ENCODE measurements around the gene DESI2. TPM values are rescaled to one million over a fixed set of nuclear protein-coding genes. Genes with fewer than 3 reads are reported as not detected.

DESI2 gene
- total and polyA plus RNA-seq, 2 of the 8 experiments (the other 6 are each of a cell fraction or from before 2014, with no cell fraction given), result 54.0 to 110 TPM

GRCh38 chr1:244755673-244756072 is 102.7 kb downstream of the DESI2 start:
- CTCF ChIA-PET (ENCODE audit: partially characterized antibody), result interaction anchor here (0.8 kb wide), 1 partner anchor 27 kb away, joined by 3 read pairs; no protein-coding TSS in a partner anchor
- FAIRE-seq, result no peak

More at GRCh38 chr1:244755673-244756072, 102.7 kb downstream of the DESI2 start:
- no peak overlapping the region for H3K4me3 ChIP-seq (ENCODE audit: extremely low read depth in 1 of 4, insufficient read depth in 2 of 4, low read depth in 3 of 4, low read length in 4 of 4)
- H3K4me1 ChIP-seq (replicated peaks in 1 of 4; ENCODE audit: control insufficient read depth in 3 of 4, insufficient read depth in 4 of 4, low read length in 3 of 4), result peaks cover 4 to 9% (median 6%) of the 10 kb centered on the region in 4 experiments; a peak in 6 of 7 replicates
- H3K36me3 ChIP-seq (ENCODE audit: control insufficient read depth in 2 of 4, insufficient read depth in 4 of 4, low read length in 3 of 4), result no peaks in the 10 kb centered on the region
- POLR2A ChIA-PET (ENCODE audit: partially characterized antibody), result interaction anchor here (0.6 to 1.4 kb wide), 2 partner anchors 22 to 79 kb away, joined by 3 to 4 read pairs; no protein-coding TSS in a partner anchor
- H3K27me3 ChIP-seq (replicated peaks in 1 of 4; ENCODE audit: control insufficient read depth in 3 of 4, extremely low read depth in 1 of 4, insufficient read depth in 3 of 4, low read length in 3 of 4), result no peaks in the 10 kb centered on the region
- DNase-seq (ENCODE audit: low read depth in 1 of 2, low spot score in 2 of 2), result no peak
- no peak overlapping the region for H3K4ac ChIP-seq (replicated peaks; ENCODE audit: insufficient read length, low read depth, low read length)
- no peak overlapping the region for H4K5ac ChIP-seq (ENCODE audit: insufficient read length, low read depth, low read length)
- no peaks in the 10 kb centered on the region for H3K9me3 ChIP-seq (ENCODE audit: insufficient read depth in 2 of 2, low read depth in 1 of 2, low read length in 1 of 2)
- H2AK5ac ChIP-seq (ENCODE audit: low read depth, low read length), result no peak overlapping the region
- no peak overlapping the region for H2BK12ac ChIP-seq (ENCODE audit: low read depth, low read length)
- H2BK5ac ChIP-seq (ENCODE audit: low read depth, low read length), result no peak overlapping the region
- H2AFZ ChIP-seq (ENCODE audit: low read length), result no peak overlapping the region
- H3K14ac ChIP-seq (ENCODE audit: insufficient read length), result no peak overlapping the region
- H3K23me2 ChIP-seq (ENCODE audit: low read depth, low read length), result no peaks in the 10 kb centered on the region
- WGBS, 2 experiments (ENCODE audit: extremely low coverage in 1 of 2, insufficient coverage in 1 of 2, insufficient read length in 1 of 2, insufficient replicate concordance in 2 of 2, low coverage in 1 of 2, low lambda C conversion rate in 2 of 2, missing lambda C conversion rate in 1 of 2), result 92% methylated on average over 7 of the region's 7 CpGs; no CpG with 5 or more reads in 1 of the 2 experiments
- no peak overlapping the region for H3K23ac ChIP-seq (ENCODE audit: insufficient read length)
- H3K9ac ChIP-seq (replicated peaks in 1 of 4; ENCODE audit: extremely low read depth in 1 of 4, low read depth in 3 of 4, low read length in 3 of 4), result no peak overlapping the region
- no peak overlapping the region for H4K91ac ChIP-seq (replicated peaks; ENCODE audit: insufficient read length, low read length)
- no peak overlapping the region for H3K27ac ChIP-seq (ENCODE audit: low read depth, low read length)
- H4K20me1 ChIP-seq (replicated peaks in 1 of 2; ENCODE audit: control insufficient read depth in 1 of 2, insufficient read depth in 2 of 2, low read length in 2 of 2), result no peaks in the 10 kb centered on the region
- H4K8ac ChIP-seq (ENCODE audit: extremely low read depth, insufficient read depth, low read length), result no peak overlapping the region
- no peak overlapping the region for H2BK15ac ChIP-seq (ENCODE audit: low read length)
- H3K18ac ChIP-seq (ENCODE audit: extremely low read depth, low read length), result no peak overlapping the region
- H3K4me2 ChIP-seq (ENCODE audit: insufficient read depth in 1 of 2, low read depth in 2 of 2, low read length in 2 of 2), result no peak overlapping the region
- no peak overlapping the region for H2BK120ac ChIP-seq (replicated peaks; ENCODE audit: low read depth, low read length)
- H2BK20ac ChIP-seq (ENCODE audit: low read length), result no peak overlapping the region
- H3K56ac ChIP-seq (replicated peaks; ENCODE audit: insufficient read length, low read depth, low read length), result no peak overlapping the region
- no peaks in the 10 kb centered on the region for H3K79me2 ChIP-seq (ENCODE audit: control insufficient read depth in 1 of 2, insufficient read depth in 2 of 2, low read length in 2 of 2)
- no peaks in the 10 kb centered on the region for H3K79me1 ChIP-seq (ENCODE audit: low read depth, low read length)
- TF ChIP-seq EZH2 (IDR thresholded peaks at IDR 0.05; ENCODE audit: low read depth, low read length, severe bottlenecking), result no peak

Data from H1 (cell line).